Activated naive CD4-positive, alpha-beta T cell treated with Interleukin-2 at 50 U/mL for 16 hours (primary cell): ENCODE results near the gene ASXL3.

Experiments used
- DNase-seq: peaks from one replicate; pipeline ENCODE4 v3.0.0-alpha.2; 2020

Gene ASXL3

GRCh38 chr18:33735428-33735827, 157.4 kb downstream of the ASXL3 start:
- no peak for DNase-seq

- DNase-seq, result no peak
Measured at GRCh38 chr18:33741760-33742159, 163.7 kb downstream of the ASXL3 start.

- DNase-seq, result no peak
Measured at GRCh38 chr18:33744032-33744697, 166.1 kb downstream of the ASXL3 start.

- no peak for DNase-seq
Measured at GRCh38 chr18:33745151-33745795, 167.3 kb downstream of the ASXL3 start.

GRCh38 chr18:33745871-33746545, 168.0 kb downstream of the ASXL3 start:
- no peak for DNase-seq

GRCh38 chr18:33749834-33750233, 171.8 kb downstream of the ASXL3 start:
- DNase-seq, result no peak

GRCh38 chr18:33750366-33750765, 172.3 kb downstream of the ASXL3 start:
- no peak for DNase-seq

- no peak for DNase-seq
Measured at GRCh38 chr18:33751613-33752221, 173.7 kb downstream of the ASXL3 start.

GRCh38 chr18:33755391-33755790, 177.4 kb downstream of the ASXL3 start:
- no peak for DNase-seq

- no peak for DNase-seq
Measured at GRCh38 chr18:33755931-33756560, 178.0 kb downstream of the ASXL3 start.

GRCh38 chr18:33757037-33757436, 179.0 kb downstream of the ASXL3 start:
- DNase-seq, result no peak

GRCh38 chr18:33761363-33761762, 183.3 kb downstream of the ASXL3 start:
- no peak for DNase-seq

- DNase-seq, result no peak
Measured at GRCh38 chr18:33781429-33781828, 203.4 kb downstream of the ASXL3 start.
